ENCODE results near the gene ACTN1.
"Not testable (repeated sequence)": the region's sequence is repeated elsewhere in the genome, so short reads cannot be mapped to it uniquely, and the experiment has no call there.

ACTN1 gene

DNA sequence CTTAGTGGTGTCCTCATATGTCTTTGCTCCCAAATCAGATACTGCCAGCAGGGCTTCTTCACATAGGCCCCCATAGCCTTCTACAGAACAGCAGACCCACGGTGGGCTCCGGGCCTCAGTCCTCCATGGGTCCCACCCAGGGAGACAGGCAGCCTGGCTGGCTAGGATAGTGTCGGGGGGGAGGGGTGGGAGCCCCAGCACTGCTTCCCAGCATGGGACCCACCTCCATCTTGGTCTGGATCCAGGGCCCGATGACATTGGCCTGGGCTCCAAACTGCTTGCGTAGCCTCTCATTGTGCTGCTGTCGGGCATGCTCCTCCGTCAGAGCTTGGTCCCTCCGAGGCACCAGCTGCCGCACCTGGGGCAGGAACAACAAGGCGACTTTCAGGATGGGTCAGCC, 96.9 kb downstream of the ACTN1 start:
- no peak for DNase-seq

- no peak for DNase-seq
Observed at GRCh38 chr14:68881396-68881795, 97.7 kb downstream of the ACTN1 start.

DNA sequence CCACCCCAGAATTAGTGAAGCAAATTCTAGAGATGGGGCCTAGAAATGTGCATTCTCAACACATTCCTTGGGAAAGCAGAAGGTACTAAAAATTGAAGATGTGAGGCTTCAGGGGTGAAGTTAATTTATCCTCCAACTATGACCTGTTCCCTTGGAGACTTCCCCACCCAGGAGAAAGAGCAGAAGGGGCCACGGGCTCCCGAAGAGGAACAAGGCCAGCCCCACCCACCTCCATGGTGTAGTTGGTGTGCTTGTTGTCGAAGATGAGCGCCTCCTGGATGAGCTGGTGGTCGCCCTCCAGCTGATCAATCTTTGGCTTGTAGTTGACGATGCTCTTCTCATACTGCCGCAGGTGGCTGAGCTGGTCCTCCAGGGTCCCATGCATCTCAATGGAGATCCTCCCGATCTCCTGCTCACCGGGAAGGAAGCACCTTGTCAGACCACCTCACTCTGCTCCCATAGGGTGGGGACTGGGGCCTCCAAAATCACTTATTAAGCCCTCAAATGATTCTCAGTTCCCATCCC, 98.5 kb downstream of the ACTN1 start:
- no peak for DNase-seq

GRCh38 chr14:68879841-68880575, 99.1 kb downstream of the ACTN1 start:
- DNase-seq = no peak

DNA sequence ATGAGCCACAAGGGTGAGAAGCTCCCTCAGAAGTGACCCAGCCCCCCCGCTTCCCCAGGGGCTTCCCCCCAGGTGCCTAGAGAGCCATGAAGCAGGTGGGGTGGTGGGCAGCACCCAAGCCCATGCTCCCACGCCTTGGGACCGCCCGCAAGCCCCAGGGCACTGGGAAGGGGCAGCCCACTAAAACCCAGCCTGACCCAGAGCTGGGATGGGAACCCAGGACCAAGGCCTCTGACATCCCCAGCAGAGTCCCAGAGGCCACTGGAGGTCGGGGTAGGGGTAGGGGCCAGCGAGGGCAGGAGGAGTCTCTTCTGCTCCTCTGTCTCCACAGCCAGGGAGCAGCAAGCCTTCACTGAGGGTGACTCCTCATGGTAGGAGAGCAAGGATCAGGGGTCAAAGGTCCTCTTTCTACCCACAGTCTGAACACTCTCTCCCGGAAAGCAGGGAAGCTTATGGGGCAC, 99.8 kb downstream of the ACTN1 start:
- no peak for DNase-seq

DNA sequence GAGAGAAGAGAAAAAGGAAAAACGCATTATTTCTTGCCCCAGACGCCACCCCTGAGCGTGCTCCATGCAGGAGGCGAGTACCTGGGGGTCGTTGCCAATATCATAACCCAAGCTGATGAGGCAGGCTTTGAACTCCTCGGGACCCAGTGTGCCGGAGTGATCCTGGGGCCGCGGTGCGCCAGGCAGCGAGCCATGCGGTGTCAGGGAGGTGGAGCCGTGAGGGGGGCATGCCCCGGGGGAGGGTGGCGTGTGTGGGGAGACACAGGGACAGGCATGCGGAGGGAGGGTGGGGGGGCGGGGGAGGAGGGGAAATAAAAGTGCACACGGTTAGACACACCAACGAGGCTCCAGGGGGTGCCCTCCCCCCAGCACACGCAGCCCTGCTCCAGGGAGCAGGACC, 100.2 kb downstream of the ACTN1 start:
- no peak for DNase-seq

- no peak for DNase-seq
Observed at GRCh38 chr14:68877993-68878575, 101.0 kb downstream of the ACTN1 start.

DNA sequence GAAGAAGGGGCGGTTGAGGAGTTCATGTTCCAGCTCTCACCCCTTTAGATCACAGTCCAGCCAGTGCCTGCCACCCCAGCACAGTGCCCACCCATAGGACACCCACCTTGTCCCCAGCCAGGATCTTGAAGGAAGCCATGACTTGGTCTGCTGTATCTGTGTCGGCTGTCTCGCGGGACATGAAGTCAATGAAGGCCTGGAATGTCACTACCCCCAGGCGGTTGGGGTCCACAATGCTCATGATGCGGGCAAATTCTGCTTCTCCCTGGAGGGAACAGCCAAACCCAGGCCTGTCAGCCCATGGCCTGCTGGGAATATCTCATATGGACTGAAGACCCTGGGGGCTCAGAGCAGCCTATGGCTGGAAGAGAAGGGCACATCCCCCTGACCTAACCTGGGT, 102.1 kb downstream of the ACTN1 start:
- DNase-seq = no peak

DNA sequence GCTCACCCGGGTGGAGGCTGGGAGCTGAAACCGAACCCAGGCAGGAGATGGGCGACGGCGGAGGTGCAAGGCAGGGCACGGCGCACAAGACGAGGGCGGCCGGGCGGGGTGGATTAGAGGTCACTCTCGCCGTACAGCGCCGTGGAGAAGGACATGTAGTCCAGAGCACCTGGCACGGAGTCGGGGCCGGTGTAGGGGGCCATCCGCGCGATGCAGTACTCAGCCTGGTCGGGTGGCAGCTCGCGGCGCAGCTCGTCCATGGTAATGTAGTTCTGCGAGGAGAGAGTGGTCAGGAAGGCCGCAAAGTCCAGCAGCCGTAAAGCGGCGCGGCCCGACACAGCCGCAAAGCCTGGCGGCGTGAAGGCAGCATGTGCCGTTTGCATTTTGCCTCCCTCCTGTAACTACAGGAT, 104.4 kb downstream of the ACTN1 start:
- peak; percentile 15 to 18 for DNase-seq

DNA sequence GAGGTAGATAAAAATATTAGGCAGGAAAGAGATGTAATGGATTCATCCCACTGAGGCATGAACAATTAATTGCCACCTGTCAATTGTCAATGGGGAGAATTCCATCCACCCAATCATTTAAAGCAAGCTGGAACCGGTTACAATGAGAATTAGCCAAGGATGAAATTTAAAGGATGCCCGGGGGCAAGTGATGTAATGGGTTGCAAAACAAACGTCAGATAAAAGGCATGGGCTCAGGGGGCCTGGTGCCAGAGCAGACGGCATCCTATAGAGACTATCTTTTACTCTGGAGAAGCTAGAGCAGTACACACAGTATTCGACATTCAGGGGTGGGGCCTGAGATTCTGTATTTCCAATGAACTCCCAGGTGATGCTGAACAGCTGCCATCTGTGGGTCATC, 105.7 kb downstream of the ACTN1 start:
- no peak for DNase-seq

- no peak for DNase-seq
Observed at GRCh38 chr14:68871392-68871791, 107.7 kb downstream of the ACTN1 start.

- DNase-seq = no peak
Observed at GRCh38 chr14:68866991-68867533, 112.0 kb downstream of the ACTN1 start.

DNA sequence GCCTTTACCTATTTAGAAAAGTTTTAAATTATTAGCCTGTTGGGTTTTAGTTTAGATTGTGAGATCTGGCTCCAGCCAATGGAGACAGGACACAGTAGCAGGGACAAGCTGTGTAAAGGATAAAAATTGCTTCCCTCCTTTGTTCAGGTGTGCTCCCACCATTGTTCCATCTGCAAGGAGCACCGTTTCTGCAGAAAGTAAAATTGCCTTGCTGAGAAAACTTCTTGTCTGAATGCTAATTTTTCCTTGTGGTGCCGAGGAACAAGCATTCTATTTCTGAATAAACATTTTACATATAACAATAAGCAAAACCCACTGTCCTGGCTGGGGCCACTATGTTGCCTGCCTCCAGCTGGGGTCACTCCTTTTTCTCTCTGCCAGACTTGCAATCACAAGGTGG, 113.6 kb downstream of the ACTN1 start:
- DNase-seq = no peak

DNA sequence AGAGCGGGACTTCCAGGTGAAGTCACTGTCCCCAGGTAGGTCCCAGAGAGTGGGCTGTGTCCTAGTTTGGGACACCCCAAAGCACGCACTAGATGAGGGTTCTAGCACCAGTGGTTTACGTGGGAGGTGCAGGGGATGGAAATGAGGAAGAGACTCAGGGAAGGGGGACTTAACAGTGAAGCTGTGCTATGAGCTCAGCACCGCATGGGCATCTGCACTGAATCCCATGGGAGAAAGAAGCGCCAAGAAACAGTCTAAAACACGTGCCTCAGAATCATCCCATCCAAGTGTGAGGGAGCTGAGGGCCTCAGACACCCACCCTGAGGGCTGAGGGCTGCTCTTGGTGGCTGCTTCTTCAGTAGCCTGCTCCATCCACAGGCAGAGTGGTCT, 114.7 kb downstream of the ACTN1 start:
- no peak for DNase-seq

GRCh38 chr14:68863610-68864360, 115.3 kb downstream of the ACTN1 start:
- no peak for DNase-seq

- peak; percentile 53 to 58 for DNase-seq
Observed at GRCh38 chr14:68862954-68863594, 116.0 kb downstream of the ACTN1 start.

DNA sequence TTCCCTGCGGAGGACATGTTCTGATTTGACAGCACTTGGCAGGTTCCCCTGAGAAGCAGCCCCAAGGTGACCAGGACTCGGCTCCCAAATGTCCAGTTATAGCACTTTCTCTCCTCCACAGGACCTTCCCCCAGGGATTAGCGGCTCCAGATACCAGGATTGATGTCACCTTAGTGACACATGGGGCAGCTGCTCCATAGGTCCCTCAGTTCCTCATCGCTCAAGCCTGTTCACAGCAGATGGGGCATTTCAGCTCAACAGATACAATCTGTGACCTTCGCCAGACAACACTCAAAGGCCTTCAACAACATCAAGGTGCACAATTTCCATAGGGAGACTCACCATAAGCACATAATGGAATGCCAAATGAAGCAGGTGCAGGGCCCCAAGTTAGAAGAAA, 118.3 kb downstream of the ACTN1 start:
- DNase-seq = no peak

DNA sequence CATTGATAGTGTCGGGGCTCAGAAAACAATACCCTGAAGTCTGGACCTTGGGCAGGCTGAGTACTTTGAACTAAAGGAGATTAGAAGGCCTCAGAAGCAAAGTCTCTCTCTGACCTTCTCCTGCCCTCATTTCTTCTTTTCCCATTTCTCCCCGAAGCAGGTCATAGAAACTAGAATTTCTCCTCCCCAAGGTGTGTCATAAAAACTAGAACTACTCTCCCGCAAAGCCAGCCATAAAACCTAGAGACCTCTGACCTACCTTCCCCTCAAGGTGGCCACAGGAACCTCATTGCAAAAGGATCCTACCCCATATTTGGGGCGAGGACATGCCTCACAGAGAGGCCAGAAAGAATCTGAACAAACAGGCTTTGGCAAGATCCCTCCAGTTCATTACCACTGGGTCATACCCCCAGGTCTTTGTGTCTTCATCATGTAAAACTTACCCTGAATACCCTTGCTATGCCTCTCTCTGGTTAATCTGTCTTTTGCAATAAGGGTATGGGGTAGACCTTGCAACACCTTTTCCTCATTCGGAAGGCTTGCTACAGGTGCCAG, 121.5 kb downstream of the ACTN1 start:
- no peak for DNase-seq

DNA sequence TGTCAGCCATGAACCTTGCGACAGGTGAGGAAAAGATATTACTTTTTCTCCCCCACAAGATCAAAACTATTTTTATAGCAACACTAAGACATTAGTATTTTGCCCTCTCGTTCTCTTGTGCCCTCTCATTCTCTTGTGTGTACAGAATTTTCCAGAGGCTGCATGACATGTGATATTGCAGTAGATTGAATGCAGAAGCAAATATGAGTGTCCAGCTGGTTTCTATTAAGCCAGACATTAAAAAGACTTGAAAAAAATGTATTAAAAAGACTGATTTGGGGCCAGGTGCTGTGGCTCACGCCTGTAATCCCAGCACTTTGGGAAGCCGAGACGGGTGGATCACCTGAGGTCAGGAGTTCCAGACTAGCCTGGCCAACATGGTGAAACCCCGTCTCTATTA, 122.5 kb downstream of the ACTN1 start:
- DNase-seq = no peak

GRCh38 chr14:68854421-68854820, 124.7 kb downstream of the ACTN1 start:
- no peak for DNase-seq

- no peak for DNase-seq
Observed at GRCh38 chr14:68853749-68854148, 125.4 kb downstream of the ACTN1 start.

DNA sequence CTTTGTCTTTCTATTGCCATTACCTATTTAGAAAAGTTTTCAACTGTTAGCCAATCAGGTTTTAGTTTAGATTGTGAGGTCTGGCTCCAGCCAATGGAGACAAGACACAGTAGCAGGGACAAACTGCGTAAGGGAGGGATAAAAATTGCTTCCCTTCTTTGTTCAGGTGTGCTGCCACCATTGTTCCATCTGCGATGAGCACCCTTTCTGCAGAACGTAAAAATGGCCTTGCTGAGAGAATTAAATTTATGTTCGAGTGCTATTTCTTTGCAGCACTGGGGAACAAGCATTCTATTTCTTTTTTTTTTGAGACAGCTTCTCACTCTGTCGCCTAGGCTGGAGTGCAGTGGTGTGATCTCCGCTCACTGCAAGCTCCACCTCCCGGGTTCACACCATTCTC, 126.6 kb downstream of the ACTN1 start:
- not testable (repeated sequence) for DNase-seq

GRCh38 chr14:68851078-68851477, 128.0 kb downstream of the ACTN1 start:
- no peak for DNase-seq

Data from CD4-positive, alpha-beta T cell treated with Interleukin-1 beta for 1 hour (primary cell).